ENCODE results near the gene SETD4.

GRCh38 chr21:36099000-36099399, 38.7 kb upstream of the SETD4 start:
- TF ChIP-seq EZH2 (IDR thresholded peaks at IDR 0.05; ENCODE audit: borderline replicate concordance, insufficient read depth, low read depth, low read length, poor library complexity, severe bottlenecking) (no peak), CTCF (IDR thresholded peaks at IDR 0.05) (no peak)
